ENCODE results near the gene DEAF1. TPM values are rescaled to one million over a fixed set of nuclear protein-coding genes. Genes with fewer than 3 reads are reported as not detected.

DEAF1 gene
- total and polyA plus RNA-seq, 10 of the 15 experiments (the other 5 are each of a cell fraction or from before 2014, with no cell fraction given) = 0.68 to 51.3 (median 25.9) TPM

GRCh38 chr11:704228-704674, 9.2 kb upstream of the DEAF1 start:
- Histone ChIP-seq H2AFZ (ENCODE audit: control insufficient read depth, low read depth, low read length) (no peak overlapping the region), H3K27me3 (replicated peaks in 1 of 2; ENCODE audit: control insufficient read depth in 2 of 2, insufficient read depth in 2 of 2, low read length in 1 of 2) (no peaks in the 10 kb centered on the region; a peak in 1 of 4 replicates), H3K4me2 (ENCODE audit: control insufficient read depth, insufficient read depth) (no peak overlapping the region), H3K36me3 (ENCODE audit: control insufficient read depth in 2 of 2, insufficient read depth in 2 of 2, low read length in 1 of 2) (peaks cover 0 to 5% of the 10 kb centered on the region in 2 experiments; a peak in 2 of 4 replicates), H4K20me1 (ENCODE audit: control insufficient read depth, insufficient read depth) (no peaks in the 10 kb centered on the region), H3K4me3 (no peak overlapping the region), H3K9ac (ENCODE audit: control insufficient read depth, insufficient read depth, low read length) (no peak overlapping the region), H3K79me2 (ENCODE audit: control insufficient read depth, insufficient read depth, low read length) (no peaks in the 10 kb centered on the region), H3K9me3 (replicated peaks; ENCODE audit: control insufficient read depth, insufficient read depth, low read length) (no peaks in the 10 kb centered on the region), H3K27ac (ENCODE audit: control insufficient read depth, insufficient read depth) (no peak overlapping the region), H3K4me1 (ENCODE audit: control insufficient read depth, insufficient read depth, low read length) (no peaks in the 10 kb centered on the region)
- BruUV-seq (replicated peaks) = no TSS peak
- whole genome bisulfite sequencing (ENCODE audit: insufficient coverage, insufficient replicate concordance, low lambda C conversion rate, missing lambda C conversion rate) = 80% methylated on average over 18 of the region's 18 CpGs
- SMC1A ChIA-PET (ENCODE audit: uncharacterized antibody, unreplicated experiment) = interaction anchor here (0.7 kb wide), 1 partner anchor 104 kb away, joined by 3 read pairs; no protein-coding TSS in a partner anchor
- POLR2A ChIA-PET = interaction anchor here (0.6 to 1.5 kb wide), 3 partner anchors 11 to 160 kb away, joined by 3 to 5 read pairs (median 4); no protein-coding TSS in a partner anchor
- no peak for FAIRE-seq
- no peak for DNase-seq (ENCODE audit: low read depth, low spot score)
- in situ Hi-C loops (cut with MboI) (no loop called here), intact Hi-C loops (cut with micrococcal nuclease; ENCODE audit: unreplicated experiment) (no loop called here)
- ATAC-seq = no peak
- RAD21 ChIA-PET (ENCODE audit: unreplicated experiment) = no interaction called here
- TF ChIP-seq ATF7 (IDR thresholded peaks at IDR 0.05; ENCODE audit: low read depth) = no peak
- TF ChIP-seq PAX8 (IDR thresholded peaks at IDR 0.05) = no peak
- TF ChIP-seq E2F8 (IDR thresholded peaks at IDR 0.05; ENCODE audit: low read depth, partially characterized antibody) = no peak
- CTCF ChIA-PET = no interaction called here

DNA sequence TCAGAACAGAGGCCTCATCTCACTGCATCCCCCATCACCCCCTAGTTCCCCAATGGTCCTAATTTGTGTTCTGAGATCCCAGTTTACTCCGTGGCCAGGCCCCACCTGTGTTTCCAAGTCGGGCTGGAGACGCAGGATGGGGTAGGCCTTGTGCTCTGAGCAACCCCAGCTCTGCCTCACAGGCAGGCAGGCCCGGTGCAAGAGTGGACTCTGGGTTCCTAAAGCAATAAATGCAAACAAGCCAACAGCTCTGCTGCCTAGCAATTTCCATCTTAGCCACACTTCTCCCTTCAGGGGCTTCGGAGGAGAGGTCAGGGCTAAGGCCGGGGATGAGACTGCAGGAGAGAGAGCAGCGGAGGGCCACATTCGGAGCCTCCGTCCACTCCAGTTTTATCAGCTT, 8.5 kb upstream of the DEAF1 start:
- no TSS peak for BruUV-seq (replicated peaks)
- POLR2A ChIA-PET = interaction anchor here (1.5 kb wide), 1 partner anchor 10 kb away, joined by 5 read pairs; no protein-coding TSS in a partner anchor
- TF ChIP-seq, protein P1, sequence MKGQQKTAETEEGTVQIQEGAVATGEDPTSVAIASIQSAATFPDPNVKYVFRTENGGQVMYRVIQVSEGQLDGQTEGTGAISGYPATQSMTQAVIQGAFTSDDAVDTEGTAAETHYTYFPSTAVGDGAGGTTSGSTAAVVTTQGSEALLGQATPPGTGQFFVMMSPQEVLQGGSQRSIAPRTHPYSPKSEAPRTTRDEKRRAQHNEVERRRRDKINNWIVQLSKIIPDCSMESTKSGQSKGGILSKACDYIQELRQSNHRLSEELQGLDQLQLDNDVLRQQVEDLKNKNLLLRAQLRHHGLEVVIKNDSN (IDR thresholded peaks at IDR 0.05; ENCODE audit: borderline replicate concordance, extremely low read length, insufficient read depth, low read depth, low read length) = no peak
- TF ChIP-seq EED (IDR thresholded peaks at IDR 0.05; ENCODE audit: low read depth) (no peak), ZNF24 (IDR thresholded peaks at IDR 0.05) (no peak), SMAD5 (IDR thresholded peaks at IDR 0.05; ENCODE audit: low read depth) (no peak), CBFB (IDR thresholded peaks at IDR 0.05; ENCODE audit: low read depth) (no peak)

More for the DNA sequence above, 8.5 kb upstream of the DEAF1 start:
- RAD21 ChIA-PET (ENCODE audit: unreplicated experiment) = interaction anchor here (1.1 kb wide), 1 partner anchor 23 kb away, joined by 3 read pairs; no protein-coding TSS in a partner anchor
- in situ Hi-C loops (cut with MboI) (no loop called here), intact Hi-C loops (cut with micrococcal nuclease; ENCODE audit: unreplicated experiment) (no loop called here)
- Histone ChIP-seq H3K27ac (ENCODE audit: control insufficient read depth, insufficient read depth) (no peak overlapping the region), H4K20me1 (ENCODE audit: control insufficient read depth, insufficient read depth) (no peaks in the 10 kb centered on the region), H3K4me1 (ENCODE audit: control insufficient read depth, insufficient read depth, low read length) (no peaks in the 10 kb centered on the region), H2AFZ (ENCODE audit: control insufficient read depth, low read depth, low read length) (no peak overlapping the region), H3K9ac (ENCODE audit: control insufficient read depth, insufficient read depth, low read length) (no peak overlapping the region), H3K9me3 (replicated peaks; ENCODE audit: control insufficient read depth, insufficient read depth, low read length) (no peaks in the 10 kb centered on the region), H3K36me3 (ENCODE audit: control insufficient read depth in 2 of 2, insufficient read depth in 2 of 2, low read length in 1 of 2) (peaks cover 0 to 5% of the 10 kb centered on the region in 2 experiments; a peak in 2 of 4 replicates), H3K79me2 (ENCODE audit: control insufficient read depth, insufficient read depth, low read length) (no peaks in the 10 kb centered on the region), H3K4me2 (ENCODE audit: control insufficient read depth, insufficient read depth) (no peak overlapping the region), H3K4me3 (no peak overlapping the region), H3K27me3 (replicated peaks in 1 of 2; ENCODE audit: control insufficient read depth in 2 of 2, insufficient read depth in 2 of 2, low read length in 1 of 2) (no peaks in the 10 kb centered on the region; a peak in 1 of 4 replicates)
- DNase-seq (ENCODE audit: low read depth, low spot score) = no peak
- SMC1A ChIA-PET (ENCODE audit: uncharacterized antibody, unreplicated experiment) = interaction anchor here (0.7 kb wide), 1 partner anchor 103 kb away, joined by 3 read pairs; no protein-coding TSS in a partner anchor
- WGBS (ENCODE audit: insufficient coverage, insufficient replicate concordance, low lambda C conversion rate, missing lambda C conversion rate) = 87% methylated on average over 9 of the region's 9 CpGs
- no peak for FAIRE-seq
- CTCF ChIA-PET = no interaction called here
- ATAC-seq = no peak

All from GM12878 (cell line).